Globus pallidus (tissue), 1 donor: ENCODE results near the gene KRTAP15-1.
A peak's percentile ranks its signal among the peaks of the same experiment; 100 is the strongest.

Source experiments
- DNase-seq: peaks from one replicate; pipeline ENCODE4 v3.0.0-alpha.2; 2015; ENCODE audit warnings: low spot score

The KRTAP15-1 gene, protein sequence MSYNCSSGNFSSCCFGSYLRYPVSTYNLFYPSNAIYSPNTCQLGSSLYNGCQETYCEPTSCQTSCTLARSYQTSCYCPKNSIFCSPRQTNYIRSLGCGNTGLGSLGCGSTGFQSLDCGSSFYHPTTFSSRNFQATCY

DNA sequence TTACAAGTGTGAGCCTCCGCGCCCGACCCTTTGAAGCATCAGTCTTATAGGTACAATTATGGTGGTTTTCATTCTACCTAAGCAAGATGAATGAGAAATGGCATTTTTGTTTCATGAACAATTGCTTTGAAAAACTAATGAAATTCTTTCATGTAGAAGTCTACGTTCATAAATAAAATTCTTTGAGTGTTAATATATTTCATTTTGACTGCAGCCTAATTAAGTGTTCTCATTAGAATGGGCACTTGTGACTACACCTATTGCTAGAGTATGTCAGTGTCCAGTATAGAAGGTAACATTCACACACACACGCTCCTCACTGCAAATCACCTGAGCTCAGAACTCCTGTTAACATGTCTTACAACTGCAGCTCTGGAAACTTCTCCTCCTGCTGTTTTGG lies at the start of gene KRTAP15-1:
Gene KRTAP15-1, plus strand, starts transcription at position 301 of the 400 bp plus-strand sequence. Its CDS starts 53 bp downstream, at position 354.
- DNase-seq, result no peak

DNA sequence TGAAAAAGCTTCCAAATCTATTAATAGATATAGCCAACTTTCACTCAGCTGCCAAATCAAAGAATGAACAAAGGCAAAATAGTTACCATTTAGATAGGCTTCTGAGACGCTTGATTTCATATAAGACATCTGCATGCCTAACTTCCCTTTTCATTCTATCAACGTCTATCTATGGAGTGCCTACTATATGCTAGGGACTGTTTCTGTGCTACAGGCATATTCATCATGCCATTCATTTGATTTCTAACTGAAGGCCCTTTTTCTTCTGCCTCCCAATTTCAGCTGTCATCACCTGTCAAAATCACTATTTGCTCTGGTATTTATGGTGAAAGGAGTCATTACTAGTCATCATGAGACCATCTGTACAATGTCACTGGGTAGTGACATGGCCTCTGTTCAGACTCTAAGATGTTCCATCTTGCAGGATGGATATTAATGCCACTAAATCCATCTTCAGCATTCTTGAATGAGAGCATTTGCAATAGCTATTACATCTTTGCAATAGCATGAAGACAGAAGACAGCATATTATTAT lies 48.5 kb upstream of the KRTAP15-1 start:
- no peak for DNase-seq

- no peak for DNase-seq
Measured at GRCh38 chr21:30395731-30396130, 44.3 kb upstream of the KRTAP15-1 start, which contains the start of gene KRTAP13-1. TSS of gene KRTAP13-1 (plus strand) at chr21:30396031. CDS start at chr21:30396087, 56 bp downstream.

DNA sequence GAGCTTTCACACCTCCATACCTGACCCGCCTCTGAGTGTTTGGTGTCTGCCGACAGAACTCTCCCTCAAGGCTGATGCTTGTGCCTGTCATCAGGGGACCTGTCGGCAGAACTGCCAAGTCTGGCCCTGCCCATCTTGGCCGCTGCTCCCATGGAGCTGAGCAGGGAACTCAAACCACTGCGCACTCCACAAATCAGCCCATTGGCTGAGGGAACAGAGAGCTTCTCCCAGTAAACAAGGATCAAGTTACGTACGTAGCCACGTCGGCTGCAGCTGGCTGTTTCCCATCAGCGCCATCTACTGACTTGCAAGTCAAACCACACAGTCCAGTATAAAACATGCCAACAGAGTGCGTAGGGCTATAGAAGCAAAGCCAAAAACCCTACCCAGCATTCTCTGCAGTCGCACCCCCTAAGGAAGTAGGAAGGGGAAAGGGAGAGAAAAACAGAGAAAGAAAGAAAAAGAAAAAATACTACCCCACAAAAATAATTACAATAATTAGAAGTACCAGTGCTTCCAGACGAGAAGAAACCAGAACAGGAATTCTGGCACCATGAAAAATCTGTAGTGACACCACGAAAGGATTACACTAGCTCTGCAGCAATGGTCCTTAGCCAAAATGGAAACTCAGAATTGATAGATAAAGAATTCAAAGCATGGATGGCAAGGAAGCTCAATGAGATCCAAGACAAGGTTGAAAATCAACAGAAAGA lies 31.1 kb upstream of the KRTAP15-1 start:
- peak; percentile 12 for DNase-seq

GRCh38 chr21:30415993-30416392 lies 24.1 kb upstream of the KRTAP15-1 start:
- DNase-seq, result no peak

DNA sequence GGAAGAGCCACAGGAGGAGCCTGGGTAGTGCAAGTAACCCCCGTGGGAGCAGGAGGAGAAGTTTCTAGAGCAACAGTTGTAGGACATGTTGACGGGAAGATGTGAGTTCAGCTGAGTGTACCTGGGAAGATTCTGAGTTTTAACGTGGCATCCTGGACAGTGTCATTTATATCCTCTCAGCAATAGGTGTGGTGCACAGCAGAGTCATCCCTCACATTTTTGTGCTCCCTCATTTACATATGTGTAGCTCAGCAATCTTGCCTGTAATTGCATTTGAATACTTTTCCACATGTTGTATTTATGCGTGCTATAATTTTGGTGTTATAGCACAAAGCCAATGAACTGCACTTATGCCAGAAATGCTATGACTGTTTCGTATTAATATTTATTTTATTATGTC lies 14.2 kb upstream of the KRTAP15-1 start, which contains the start of gene KRTAP13-3:
Gene KRTAP13-3, minus strand, starts transcription at position 101 of the 400 bp plus-strand sequence. Its CDS starts 14 bp downstream, at position 87.
- DNase-seq, result no peak

DNA sequence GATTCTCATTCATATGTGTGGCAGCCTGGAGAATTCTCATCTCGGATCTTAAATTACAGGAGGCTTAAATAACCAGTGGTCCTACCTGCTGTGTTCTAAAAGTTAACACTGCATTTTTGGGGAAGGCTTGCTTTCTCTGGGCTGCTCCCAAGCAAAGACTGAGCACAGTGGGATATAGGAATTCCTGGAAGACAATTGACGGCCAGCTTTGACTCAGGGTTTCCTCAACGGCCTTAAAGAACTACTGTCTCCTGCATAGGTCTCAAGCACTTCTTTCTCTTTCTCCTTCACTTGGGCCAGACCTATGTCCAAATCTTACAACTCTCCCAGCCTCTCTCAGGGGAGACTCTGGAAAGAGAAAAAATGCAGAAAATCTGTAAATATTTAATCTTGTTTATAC lies 13.3 kb upstream of the KRTAP15-1 start:
- DNase-seq, result no peak

DNA sequence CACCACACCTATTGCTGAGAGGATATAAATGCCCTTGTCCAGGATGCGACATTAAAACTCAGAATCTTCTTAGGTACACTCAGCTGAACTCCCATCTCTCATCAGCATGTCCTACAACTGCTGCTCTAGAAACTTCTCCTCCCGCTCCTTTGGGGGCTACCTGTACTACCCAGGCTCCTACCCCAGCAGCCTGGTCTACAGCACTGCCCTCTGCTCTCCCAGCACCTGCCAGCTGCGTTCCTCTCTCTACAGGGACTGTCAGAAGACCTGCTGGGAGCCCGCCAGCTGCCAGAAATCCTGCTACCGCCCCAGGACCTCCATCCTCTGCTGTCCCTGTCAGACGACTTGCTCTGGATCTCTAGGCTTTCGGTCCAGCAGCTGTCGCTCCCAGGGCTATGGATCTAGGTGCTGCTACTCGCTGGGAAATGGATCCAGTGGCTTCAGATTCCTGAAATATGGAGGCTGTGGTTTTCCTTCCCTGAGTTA lies 9.9 kb upstream of the KRTAP15-1 start, which contains the start of gene KRTAP13-4:
Gene KRTAP13-4, plus strand, starts transcription at position 51 of the 486 bp plus-strand sequence. Its CDS starts 56 bp downstream, at position 107.
- DNase-seq, result no peak

GRCh38 chr21:30434033-30434631 lies 5.9 kb upstream of the KRTAP15-1 start:
- DNase-seq, result peak; percentile 7

GRCh38 chr21:30437010-30437565 lies 3.0 kb upstream of the KRTAP15-1 start:
- DNase-seq, result no peak

DNA sequence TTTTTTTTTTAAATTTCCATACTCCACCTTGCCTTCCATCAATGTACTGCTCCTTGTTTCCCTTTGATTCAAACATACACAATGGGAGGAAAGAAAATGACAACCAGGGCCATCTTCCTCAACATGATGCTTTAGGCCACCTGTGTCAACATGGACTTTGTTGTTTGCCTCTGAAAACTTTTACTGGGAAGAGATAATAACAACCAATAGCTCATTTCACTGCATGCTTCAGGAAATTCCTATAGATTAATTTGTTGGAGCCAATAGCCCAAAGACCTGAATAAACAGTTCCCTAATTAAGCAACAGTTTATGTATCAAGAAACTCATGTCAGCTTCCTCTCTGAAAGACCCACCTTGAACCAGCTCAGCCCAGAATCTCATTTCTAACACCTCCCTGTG lies 3.2 kb downstream of the KRTAP15-1 start:
- DNase-seq, result no peak

DNA sequence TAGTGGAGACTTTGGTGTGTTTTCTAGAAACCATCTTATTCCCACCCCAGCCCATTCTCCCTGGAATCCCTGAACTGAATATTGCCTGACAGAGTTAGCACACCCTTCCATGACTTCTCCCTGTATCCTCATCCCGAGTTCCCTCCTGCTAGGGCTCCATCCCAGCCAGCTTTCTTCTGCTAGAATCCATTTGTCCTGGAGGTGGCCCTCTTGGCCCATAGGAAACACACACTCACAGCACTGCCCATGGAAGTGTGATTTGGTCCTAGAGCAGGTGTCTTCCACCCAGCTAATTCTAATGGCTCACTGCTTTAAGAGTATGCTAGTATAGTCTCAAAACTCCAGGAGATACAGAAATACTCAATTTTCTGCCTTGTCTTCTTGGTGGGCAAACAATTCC lies 4.1 kb downstream of the KRTAP15-1 start:
- DNase-seq, result no peak

DNA sequence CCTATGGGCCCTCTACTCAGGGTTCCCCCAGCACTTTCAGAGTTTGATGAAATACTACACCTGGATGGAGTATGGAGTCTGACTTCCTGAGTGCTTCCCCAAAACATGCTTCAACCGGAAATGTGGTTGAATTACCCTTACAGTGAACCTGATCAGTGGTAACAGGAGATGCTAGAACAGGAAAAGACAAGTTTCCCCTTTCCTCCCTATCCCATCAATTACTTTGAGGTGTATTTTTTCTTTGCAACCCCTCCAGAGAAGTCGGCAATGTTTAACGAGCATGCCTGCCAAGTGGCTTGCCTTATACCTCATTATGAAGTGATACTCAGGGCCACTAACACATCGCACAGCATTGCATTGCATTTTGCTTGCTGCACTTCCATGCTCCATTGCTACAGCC lies 7.0 kb downstream of the KRTAP15-1 start:
- DNase-seq, result no peak

- no peak for DNase-seq
Measured at GRCh38 chr21:30448514-30448913, 8.4 kb downstream of the KRTAP15-1 start.

DNA sequence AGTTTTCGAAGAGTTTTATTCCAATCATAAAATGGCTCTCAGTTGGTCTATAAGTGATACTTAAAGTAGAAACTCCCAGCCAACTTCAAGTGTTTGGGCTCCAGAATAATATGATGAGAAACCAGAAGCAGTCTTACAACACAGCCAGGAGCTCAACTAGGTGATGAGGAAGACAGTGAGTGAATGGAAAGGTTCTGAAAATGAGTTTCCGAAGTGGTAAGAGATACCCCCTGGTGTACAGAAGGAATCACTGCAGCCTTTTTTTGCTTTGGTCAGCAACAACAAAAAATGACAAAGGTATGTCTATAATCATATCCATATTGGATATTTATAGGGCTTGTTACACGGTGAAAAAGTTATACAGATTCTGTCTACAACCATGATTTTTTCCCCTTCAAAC lies 23.6 kb downstream of the KRTAP15-1 start:
- DNase-seq, result no peak

DNA sequence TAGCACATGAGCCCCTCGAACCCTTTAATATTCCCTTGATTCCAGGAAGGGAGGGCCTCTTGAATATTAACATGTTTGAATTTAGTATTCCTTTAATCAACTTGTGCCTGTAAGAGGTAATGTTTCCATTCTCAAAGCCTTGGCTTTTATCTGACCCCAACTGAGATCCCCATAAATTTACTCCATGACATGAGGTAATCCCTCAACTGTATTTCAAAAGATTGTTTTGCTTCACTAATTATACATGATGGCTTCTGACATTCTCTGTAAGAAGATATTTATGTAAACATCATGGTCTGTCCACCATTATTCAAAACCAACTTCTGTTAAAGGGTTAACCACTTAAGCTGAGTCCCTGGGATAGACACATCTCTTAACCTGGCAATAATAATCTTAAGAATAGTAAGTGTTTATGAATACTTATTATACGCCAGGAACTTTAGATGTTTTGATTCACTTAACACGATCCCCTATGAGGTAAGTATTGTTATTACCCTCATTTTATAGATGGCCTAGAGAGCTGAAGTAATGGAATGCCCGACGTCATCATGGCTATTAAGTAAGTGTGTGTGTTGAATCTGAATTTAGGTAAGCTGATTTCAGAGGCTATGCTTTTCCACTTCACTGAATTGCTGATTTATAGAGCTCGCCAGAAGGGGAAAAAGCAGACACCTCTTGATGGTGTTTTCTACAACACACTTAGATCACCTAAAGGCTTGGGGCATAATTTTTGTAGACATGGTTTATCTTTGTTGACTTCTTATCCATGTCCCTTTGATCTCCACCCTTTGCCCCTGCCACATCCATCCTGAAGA lies 29.0 kb downstream of the KRTAP15-1 start:
- DNase-seq, result no peak

GRCh38 chr21:30478004-30478403 lies 37.9 kb downstream of the KRTAP15-1 start:
- no peak for DNase-seq

DNA sequence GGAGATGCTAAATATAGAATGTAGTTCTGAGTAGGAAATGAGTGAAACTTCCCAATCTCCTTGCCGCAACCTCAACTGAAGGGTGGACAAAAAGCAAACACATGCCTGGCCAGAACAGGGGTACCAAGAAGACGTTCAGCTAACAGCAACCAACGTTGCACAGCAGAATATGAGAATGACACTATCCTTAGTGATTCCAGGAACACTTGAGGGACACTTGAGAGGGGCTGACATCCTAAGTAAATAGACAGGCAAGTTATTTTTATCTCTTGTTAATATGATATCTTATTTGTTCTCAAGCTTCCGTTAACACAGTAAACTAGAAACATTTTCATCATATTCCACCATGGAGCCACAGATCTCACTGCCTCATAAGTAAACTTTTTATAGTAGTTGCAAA lies 39.2 kb downstream of the KRTAP15-1 start:
- DNase-seq, result no peak

DNA sequence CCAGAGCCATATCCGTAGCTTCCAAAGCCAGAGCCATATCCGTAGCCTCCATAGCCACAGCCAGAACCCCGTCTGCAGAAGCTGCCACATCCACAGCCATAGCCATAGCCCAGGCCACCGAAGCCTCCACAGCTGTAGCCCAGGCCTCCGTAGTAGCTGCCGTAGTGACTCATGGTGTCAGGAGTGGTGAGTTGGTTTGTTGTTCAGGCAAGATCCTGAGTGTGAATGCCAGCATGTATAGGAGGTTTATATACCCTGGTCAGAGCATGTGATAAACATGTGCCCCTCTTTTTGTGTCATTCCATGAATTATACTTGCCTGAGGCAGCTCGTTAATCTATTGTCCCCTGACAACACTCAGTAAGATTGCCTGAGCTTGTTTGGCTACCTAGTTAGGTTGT lies 40.1 kb downstream of the KRTAP15-1 start, which contains the start of gene KRTAP19-1:
Gene KRTAP19-1, minus strand, starts transcription at position 223 of the 400 bp plus-strand sequence. Its CDS starts 50 bp downstream, at position 173.
- DNase-seq, result no peak

DNA sequence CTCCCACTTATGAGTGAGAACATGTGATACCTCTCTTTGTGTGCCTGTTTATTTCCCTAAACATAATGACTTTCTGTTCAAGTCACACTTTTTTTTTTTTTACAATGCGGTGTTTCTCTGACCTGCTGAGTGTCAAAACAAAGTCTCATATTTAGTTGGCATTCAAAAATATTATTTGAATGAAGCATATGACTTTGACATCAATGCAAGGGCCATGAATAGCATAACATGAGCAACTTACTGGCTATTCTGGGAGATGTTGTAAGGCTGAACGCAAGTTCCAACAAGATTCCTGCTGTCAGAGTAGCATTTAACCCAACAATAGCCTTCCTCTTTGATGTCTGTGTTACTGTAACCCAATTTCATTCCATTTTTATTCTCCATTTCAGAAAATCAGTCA lies 42.1 kb downstream of the KRTAP15-1 start:
- DNase-seq, result no peak

GRCh38 chr21:30486180-30486579 lies 46.1 kb downstream of the KRTAP15-1 start:
- no peak for DNase-seq
